ENCODE data around the gene PLEKHA8. TPM values are rescaled to one million over a fixed set of nuclear protein-coding genes. Genes with fewer than 3 reads are reported as not detected.

PLEKHA8 gene
- total RNA-seq, 1 experiment from 2014 or later, result 8.4 TPM

GRCh38 chr7:30178748-30179436, 150.7 kb downstream of the PLEKHA8 start:
- Histone ChIP-seq H3K9me2 (replicated peaks; ENCODE audit: low read length) (no peaks in the 10 kb centered on the region), H3K9ac (ENCODE audit: low read length) (no peak overlapping the region), H3K4me1 (ENCODE audit: insufficient read depth, low read length) (peaks cover 6% of the 10 kb centered on the region; the same call in 1 of the 2 replicates), H3K27me3 (ENCODE audit: low read length) (no peaks in the 10 kb centered on the region), H3K36me3 (ENCODE audit: low read depth, low read length) (no peaks in the 10 kb centered on the region), H3F3A (ENCODE audit: low read length, unreplicated experiment) (no peaks in the 10 kb centered on the region), H2AFZ (ENCODE audit: low read length) (no peak overlapping the region), H3K4me2 (ENCODE audit: low read length) (no peak overlapping the region), H4K20me1 (ENCODE audit: low read length) (no peaks in the 10 kb centered on the region), H3K9me3 (ENCODE audit: low read length) (no peaks in the 10 kb centered on the region), H3K27ac (ENCODE audit: low read length) (no peak overlapping the region), H3K79me2 (ENCODE audit: low read length) (no peaks in the 10 kb centered on the region), H3K4me3 (ENCODE audit: low read length) (no peak overlapping the region)
- ATAC-seq, result no peak
- ChIA-PET POLR2A (ENCODE audit: unreplicated experiment) (no interaction called here), CTCF (no interaction called here)
- TF ChIP-seq CTCF (conservative IDR thresholded peaks at IDR 0.05; ENCODE audit: low read depth, low read length), result no peak
- no peak for TF ChIP-seq EZH2phosphoT487 (IDR thresholded peaks at IDR 0.05; ENCODE audit: borderline replicate concordance, low read length)
- no peak for TF ChIP-seq EZH2 (IDR thresholded peaks at IDR 0.05; ENCODE audit: low read length, unreplicated experiment)
- intact Hi-C loops (cut with micrococcal nuclease), result no loop called here
- no peak for DNase-seq
- no TSS peak for BruUV-seq (replicated peaks)

Other genes starting within 250 kb of the PLEKHA8 start
- gene WIPF3, start 221.9 kb upstream of the PLEKHA8 start, total RNA-seq (2014; rRNA removed), result 3.3 and 3.4 TPM in 2 replicates
- 33.9 and 37.9 TPM in 2 replicates for gene SCRN1, start 38.6 kb upstream of the PLEKHA8 start, total RNA-seq (2014; rRNA removed)
- gene FKBP14, start 1.7 kb upstream of the PLEKHA8 start, total RNA-seq (2014; rRNA removed), result 9.0 and 10.1 TPM in 2 replicates
- gene MTURN, start 106.6 kb downstream of the PLEKHA8 start, total RNA-seq (2014; rRNA removed), result 5.4 and 6.3 TPM in 2 replicates

All from PC-3 (cell line).